ENCODE measurements around the gene TMEM271.

DNA sequence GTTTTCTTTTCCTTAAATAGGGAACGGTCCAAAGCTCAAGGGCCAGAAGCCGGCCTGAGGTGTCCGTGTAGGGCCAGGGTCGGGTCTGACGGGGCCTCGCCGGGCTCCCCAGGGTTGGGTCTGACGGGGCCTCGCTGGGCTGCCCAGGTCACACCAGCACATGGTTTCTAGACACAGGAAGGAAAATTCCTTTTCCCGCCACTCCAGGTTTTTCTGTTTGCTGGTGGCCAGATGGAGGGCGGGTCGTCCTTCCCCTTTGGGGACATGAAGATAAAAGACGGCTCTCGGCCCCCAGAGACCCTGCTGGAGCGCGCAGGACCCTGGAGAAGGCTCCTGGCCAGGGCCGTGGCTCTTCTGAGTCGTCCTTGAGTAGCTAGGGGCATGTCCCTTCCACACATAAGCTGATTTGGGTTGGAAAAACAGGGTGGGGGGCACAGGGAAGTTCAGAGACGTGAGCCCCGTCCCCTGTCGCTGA is 42.0 kb downstream of the TMEM271 start:
- no peak for TF ChIP-seq CTCF (IDR thresholded peaks at IDR 0.05; ENCODE audit: low read depth, low read length)
- no peak for TF ChIP-seq POLR2A (IDR thresholded peaks at IDR 0.05; ENCODE audit: extremely low read depth, insufficient read length)

All from NB4 (cell line).